Osteoblast (primary cell): Measurements from ENCODE around the gene FAM186B. TPM values are rescaled to one million over a fixed set of nuclear protein-coding genes. Genes with fewer than 3 reads are reported as not detected.
A peak's percentile ranks its signal among the peaks of the same experiment; 100 is the strongest.

Source experiments
- DNase-seq: peaks from one replicate; pipeline ENCODE4 v3.0.0; 2011; ENCODE audit warnings: low spot score, mixed read lengths; ENCODE audit not compliant: insufficient read length; ENCODE audit errors: missing footprints
- H2AFZ ChIP-seq: 2 replicates; pipeline ENCODE4 v1.6.0; 2011; ENCODE audit warnings: mild to moderate bottlenecking, low read length
- H3K27ac ChIP-seq: 2 replicates; pipeline ENCODE4 v1.5.1; 2011; ENCODE audit warnings: mild to moderate bottlenecking, low read depth, low read length, moderate library complexity
- H3K27me3 ChIP-seq: 2 replicates; pipeline ENCODE4 v1.6.0; 2012; ENCODE audit warnings: mild to moderate bottlenecking, control low read depth, inconsistent platforms, low read length, moderate library complexity; ENCODE audit not compliant: insufficient read depth
- H3K36me3 ChIP-seq: 2 replicates; pipeline ENCODE4 v1.5.1; 2011; ENCODE audit warnings: mild to moderate bottlenecking, low read length, control low read depth, moderate library complexity; ENCODE audit not compliant: insufficient read depth
- H3K4me1 ChIP-seq: 2 replicates; pipeline ENCODE4 v1.5.1; 2011; ENCODE audit warnings: mild to moderate bottlenecking, low read length, control low read depth, moderate library complexity; ENCODE audit not compliant: insufficient read depth
- H3K4me2 ChIP-seq: 2 replicates; pipeline ENCODE4 v1.6.0; 2011; ENCODE audit warnings: mild to moderate bottlenecking, low read length; ENCODE audit not compliant: insufficient read depth
- H3K4me3 ChIP-seq: fragments of 200-600 bp; sonication (generic); 3 replicates; pipeline ENCODE4 v1.5.1; 2012; ENCODE audit warnings: mild to moderate bottlenecking, low read length, inconsistent platforms; ENCODE audit not compliant: insufficient read depth
- H3K79me2 ChIP-seq: 2 replicates; pipeline ENCODE4 v1.6.0; 2012; ENCODE audit warnings: mild to moderate bottlenecking, low read length, control low read depth, inconsistent platforms; ENCODE audit not compliant: insufficient read depth
- H3K9me3 ChIP-seq: 2 replicates; pipeline ENCODE4 v1.5.1; 2011; ENCODE audit warnings: low read depth, low read length, control low read depth
- H4K20me1 ChIP-seq: 2 replicates; pipeline ENCODE4 v1.6.0; 2012; ENCODE audit warnings: mild to moderate bottlenecking, low read length, control low read depth; ENCODE audit not compliant: insufficient read depth
- total RNA-seq: library from RNA; depleted of rRNA; stranded (reverse); fragments of >200 nt; gene quantifications from 2 replicates; pipeline ENCODE4 v1.2.3, GENCODE V29; 2012
- TF ChIP-seq, protein P1 (sequence below): IDR thresholded peaks from 2 replicates; pipeline ENCODE4 v1.5.1; 2011; ENCODE audit warnings: mild to moderate bottlenecking, low read depth, low read length, moderate library complexity; ENCODE audit errors: extremely low read depth

Gene FAM186B
- total RNA-seq, 1 donor = 0.72 TPM

- Histone ChIP-seq H3K4me3 (peak overlapping the region; percentile 87), H3K9me3 (no peaks in the 10 kb centered on the region), H2AFZ (peak overlapping the region; percentile 92), H3K4me1 (peaks cover 14% of the 10 kb centered on the region), H3K79me2 (peaks cover 56% of the 10 kb centered on the region), H4K20me1 (no peaks in the 10 kb centered on the region), H3K27me3 (no peaks in the 10 kb centered on the region), H3K4me2 (peak overlapping the region; percentile 81), H3K36me3 (peaks cover 26% of the 10 kb centered on the region), H3K27ac (peak overlapping the region; percentile 92)
- no peak for DNase-seq
- TF ChIP-seq, protein P1, sequence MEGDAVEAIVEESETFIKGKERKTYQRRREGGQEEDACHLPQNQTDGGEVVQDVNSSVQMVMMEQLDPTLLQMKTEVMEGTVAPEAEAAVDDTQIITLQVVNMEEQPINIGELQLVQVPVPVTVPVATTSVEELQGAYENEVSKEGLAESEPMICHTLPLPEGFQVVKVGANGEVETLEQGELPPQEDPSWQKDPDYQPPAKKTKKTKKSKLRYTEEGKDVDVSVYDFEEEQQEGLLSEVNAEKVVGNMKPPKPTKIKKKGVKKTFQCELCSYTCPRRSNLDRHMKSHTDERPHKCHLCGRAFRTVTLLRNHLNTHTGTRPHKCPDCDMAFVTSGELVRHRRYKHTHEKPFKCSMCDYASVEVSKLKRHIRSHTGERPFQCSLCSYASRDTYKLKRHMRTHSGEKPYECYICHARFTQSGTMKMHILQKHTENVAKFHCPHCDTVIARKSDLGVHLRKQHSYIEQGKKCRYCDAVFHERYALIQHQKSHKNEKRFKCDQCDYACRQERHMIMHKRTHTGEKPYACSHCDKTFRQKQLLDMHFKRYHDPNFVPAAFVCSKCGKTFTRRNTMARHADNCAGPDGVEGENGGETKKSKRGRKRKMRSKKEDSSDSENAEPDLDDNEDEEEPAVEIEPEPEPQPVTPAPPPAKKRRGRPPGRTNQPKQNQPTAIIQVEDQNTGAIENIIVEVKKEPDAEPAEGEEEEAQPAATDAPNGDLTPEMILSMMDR = no peak
Measured at GRCh38 chr12:49567302-49567610, 38.2 kb downstream of the FAM186B start.

GRCh38 chr12:49566361-49566760 lies 39.1 kb downstream of the FAM186B start:
- Histone ChIP-seq H3K36me3 (peaks cover 35% of the 10 kb centered on the region), H3K79me2 (peaks cover 49% of the 10 kb centered on the region), H3K4me3 (no peak overlapping the region)

GRCh38 chr12:49565406-49566265 lies 39.8 kb downstream of the FAM186B start:
- H2AFZ ChIP-seq = no peak overlapping the region
- H3K4me3 ChIP-seq = no peak overlapping the region
- TF ChIP-seq, protein P1 = no peak
- peak; percentile 25 for DNase-seq
- H3K36me3 ChIP-seq = peaks cover 42% of the 10 kb centered on the region
- H3K4me2 ChIP-seq = no peak overlapping the region
- peaks cover 42% of the 10 kb centered on the region for H3K79me2 ChIP-seq
- no peak overlapping the region for H3K27ac ChIP-seq
- peaks cover 14% of the 10 kb centered on the region for H3K4me1 ChIP-seq
- no peaks in the 10 kb centered on the region for H3K27me3 ChIP-seq
- no peaks in the 10 kb centered on the region for H3K9me3 ChIP-seq
- H4K20me1 ChIP-seq = no peaks in the 10 kb centered on the region

More at GRCh38 chr12:49566361-49566760, 39.1 kb downstream of the FAM186B start:
- no peak overlapping the region for H2AFZ ChIP-seq
- no peaks in the 10 kb centered on the region for H3K27me3 ChIP-seq
- no peak overlapping the region for H3K4me2 ChIP-seq
- DNase-seq = no peak
- H3K27ac ChIP-seq = peak overlapping the region; percentile 20
- H4K20me1 ChIP-seq = no peaks in the 10 kb centered on the region
- no peaks in the 10 kb centered on the region for H3K9me3 ChIP-seq
- TF ChIP-seq, protein P1 = no peak
- peaks cover 14% of the 10 kb centered on the region for H3K4me1 ChIP-seq

- Histone ChIP-seq H3K4me1 (peaks cover 14% of the 10 kb centered on the region), H2AFZ (no peak overlapping the region), H3K27me3 (no peaks in the 10 kb centered on the region), H4K20me1 (no peaks in the 10 kb centered on the region), H3K36me3 (peaks cover 50% of the 10 kb centered on the region), H3K4me3 (no peak overlapping the region), H3K9me3 (no peaks in the 10 kb centered on the region), H3K79me2 (peaks cover 35% of the 10 kb centered on the region), H3K4me2 (no peak overlapping the region), H3K27ac (no peak overlapping the region)
- DNase-seq = peak; percentile 25
- TF ChIP-seq, protein P1 = no peak
Measured at GRCh38 chr12:49564686-49565405, 40.6 kb downstream of the FAM186B start.
